ENCODE results near the gene ABCG8.

GRCh38 chr2:43854671-43855070 is 15.9 kb downstream of the ABCG8 start:
- TF ChIP-seq GATA2 (IDR thresholded peaks at IDR 0.05; ENCODE audit: low read depth, low read length) (no peak), GATA3 (IDR thresholded peaks at IDR 0.05; ENCODE audit: low read depth, low read length) (no peak)

Measured in SH-SY5Y (cell line).